Activated naive CD8-positive, alpha-beta T cell treated with anti-CD3 and anti-CD28 coated beads, Interleukin-2, amount 50 U/mL, for 16 hours (primary cell): ENCODE data around the gene CHAMP1.
"Not testable (repeated sequence)": the region's sequence is repeated elsewhere in the genome, so short reads cannot be mapped to it uniquely, and the experiment has no call there.

Source experiments
- DNase-seq: peaks from one replicate; pipeline ENCODE4 v3.0.0-alpha.2; 2020; ENCODE audit warnings: low read depth, low spot score

CHAMP1 gene

GRCh38 chr13:114334305-114335053 lies 20.2 kb downstream of the CHAMP1 start:
- no peak for DNase-seq

DNA sequence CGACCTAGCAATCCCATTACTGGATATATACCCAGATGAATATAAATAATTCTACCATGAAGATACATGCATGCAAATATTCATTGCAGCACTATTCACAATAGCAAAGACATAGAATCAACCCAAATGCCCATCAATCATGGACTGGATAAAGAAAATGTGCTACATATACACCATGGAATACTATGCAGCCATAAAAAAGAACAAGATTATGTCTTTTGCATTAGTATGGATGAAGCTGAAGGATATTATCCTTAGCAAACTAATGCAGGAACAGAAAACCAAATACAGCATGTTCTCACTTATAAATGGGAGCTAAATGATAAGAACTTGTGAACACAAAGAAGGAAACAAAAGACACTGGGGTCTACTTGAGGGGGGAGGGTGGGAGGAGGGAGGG lies 22.2 kb downstream of the CHAMP1 start:
- DNase-seq, result not testable (repeated sequence)

- no peak for DNase-seq
Measured at GRCh38 chr13:114338959-114339358, 24.7 kb downstream of the CHAMP1 start.

GRCh38 chr13:114339857-114340534 lies 25.7 kb downstream of the CHAMP1 start:
- DNase-seq, result no peak

DNA sequence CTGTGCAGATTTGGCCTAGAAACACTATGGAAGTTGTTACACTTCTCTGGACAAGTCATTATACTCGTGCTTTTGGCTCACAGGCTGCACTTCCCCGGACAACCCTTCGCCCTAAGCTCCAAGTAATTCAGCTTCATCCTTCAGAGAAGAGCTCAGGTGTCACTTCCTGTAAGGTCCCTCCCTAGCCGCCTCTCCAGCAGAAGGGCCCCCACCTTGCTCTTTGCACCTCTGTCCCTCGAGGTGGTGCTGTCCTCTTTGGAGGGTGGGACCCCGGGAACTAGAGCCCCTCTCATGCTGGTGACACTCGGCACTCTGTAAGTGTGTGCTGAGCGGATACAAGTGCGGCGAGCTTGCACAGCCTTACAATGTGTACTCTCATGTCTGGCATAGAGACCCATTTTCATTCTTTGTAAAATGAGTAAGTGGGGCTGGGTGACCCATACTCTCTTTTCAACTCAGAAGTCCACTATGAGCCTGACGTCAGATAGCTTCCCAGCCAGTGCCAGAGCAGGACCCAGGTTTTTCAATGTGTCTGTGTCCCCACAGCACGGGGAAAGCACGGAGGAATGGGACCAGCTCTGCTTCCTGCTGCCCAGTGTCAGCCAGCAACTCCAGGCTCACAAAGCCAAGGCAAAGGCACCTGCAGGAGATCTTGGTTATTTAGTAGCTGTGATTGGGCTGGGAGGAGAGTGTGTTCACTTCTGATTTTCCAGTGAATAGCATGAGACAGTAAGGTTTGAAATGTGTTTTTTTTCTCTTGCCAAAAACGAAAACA lies 26.9 kb downstream of the CHAMP1 start:
- DNase-seq, result no peak

DNA sequence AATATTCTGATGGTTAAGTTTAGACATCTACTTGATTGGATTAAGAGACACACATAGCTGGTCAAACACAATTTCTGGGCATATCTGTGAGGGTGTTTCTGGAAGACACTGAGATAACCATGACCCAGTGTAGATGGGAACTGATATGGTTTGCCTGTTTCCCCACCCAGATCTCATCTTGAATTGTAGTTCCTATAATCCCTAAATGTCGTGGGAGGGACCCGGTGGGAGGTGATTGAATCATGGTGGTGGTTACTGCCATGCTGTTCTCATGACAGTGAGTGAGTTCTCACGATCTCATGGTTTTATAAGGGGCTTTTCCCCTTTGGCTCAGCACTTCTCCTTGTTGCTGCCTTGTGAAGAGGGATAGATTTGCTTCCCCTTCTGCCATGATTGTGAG lies 33.0 kb downstream of the CHAMP1 start:
- DNase-seq, result not testable (repeated sequence)

DNA sequence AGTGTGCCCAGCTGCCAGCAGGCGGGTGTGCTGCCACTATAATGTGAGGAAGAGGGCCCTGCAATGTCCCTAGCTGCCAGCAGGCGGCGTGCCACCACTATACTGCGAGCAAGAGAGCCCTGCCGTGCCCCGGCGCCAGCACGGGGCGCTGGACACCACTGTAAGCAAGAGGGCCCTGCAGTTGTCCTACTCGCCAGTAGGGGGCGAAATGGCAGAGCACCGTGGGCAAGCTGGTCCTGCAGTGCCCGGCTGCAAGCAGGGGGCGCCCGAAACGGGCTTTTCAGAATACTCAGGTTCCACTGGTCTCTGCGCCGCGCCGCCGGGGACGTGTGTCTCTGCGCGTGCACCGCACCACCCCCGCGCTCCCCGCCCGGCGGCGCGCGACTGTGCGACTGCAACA lies 38.5 kb downstream of the CHAMP1 start:
- DNase-seq, result not testable (repeated sequence)

DNA sequence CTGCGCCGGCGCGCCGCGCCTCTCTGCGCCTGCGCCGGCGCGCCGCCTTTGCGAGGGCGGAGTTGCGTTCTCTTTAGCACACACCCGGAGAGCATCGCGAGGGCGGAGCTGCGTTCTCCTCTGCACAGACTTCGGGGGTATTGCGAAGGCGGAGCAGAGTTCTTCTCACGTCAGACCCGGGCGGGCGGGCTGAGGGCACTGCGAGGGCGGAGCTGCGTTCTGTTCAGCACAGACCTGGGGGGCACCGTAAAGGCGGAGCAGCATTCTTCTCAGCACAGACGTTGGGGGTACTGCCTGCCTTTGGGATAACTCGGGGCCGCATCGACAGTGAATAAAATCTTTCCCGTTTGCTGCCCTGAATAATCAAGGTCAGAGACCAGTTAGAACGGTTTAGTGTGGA lies 39.1 kb downstream of the CHAMP1 start:
- DNase-seq, result not testable (repeated sequence)
